ENCODE data around the gene CCSAP. TPM values are rescaled to one million over a fixed set of nuclear protein-coding genes. Genes with fewer than 3 reads are reported as not detected.

CCSAP gene
- total RNA-seq, 1 experiment from 2014 or later: 11.3 TPM

DNA sequence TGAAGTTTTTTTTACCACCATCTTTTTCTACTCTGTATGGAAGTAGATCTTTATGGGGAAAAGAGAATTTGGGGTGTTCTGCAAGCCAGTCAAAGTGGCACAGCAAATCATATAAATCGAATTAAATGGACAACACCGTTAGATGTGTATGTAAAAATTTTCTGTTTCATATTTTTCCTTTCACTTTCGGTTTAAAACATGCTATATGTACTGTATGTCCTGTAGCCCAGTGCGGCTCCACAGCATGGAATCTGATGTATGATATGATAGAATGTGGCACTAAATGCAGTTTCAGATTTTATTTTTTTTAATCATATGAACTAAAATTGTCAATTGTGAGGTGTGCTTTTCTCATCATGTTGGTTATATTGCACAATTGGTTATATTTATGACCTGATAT lies 39.0 kb downstream of the CCSAP start:
- no peaks in the 10 kb centered on the region for H3K27me3 Mint-ChIP-seq (ENCODE audit: insufficient read depth, unreplicated experiment)
- H3K4me3 Mint-ChIP-seq (ENCODE audit: unreplicated experiment): no peak overlapping the region
- H3K9me3 Mint-ChIP-seq (ENCODE audit: unreplicated experiment): no peaks in the 10 kb centered on the region
- H3K27ac Mint-ChIP-seq (ENCODE audit: low read depth, unreplicated experiment): no peak overlapping the region
- peaks cover 6% of the 10 kb centered on the region for H3K4me1 Mint-ChIP-seq (ENCODE audit: insufficient read depth, unreplicated experiment)
- TF ChIP-seq, protein P1, sequence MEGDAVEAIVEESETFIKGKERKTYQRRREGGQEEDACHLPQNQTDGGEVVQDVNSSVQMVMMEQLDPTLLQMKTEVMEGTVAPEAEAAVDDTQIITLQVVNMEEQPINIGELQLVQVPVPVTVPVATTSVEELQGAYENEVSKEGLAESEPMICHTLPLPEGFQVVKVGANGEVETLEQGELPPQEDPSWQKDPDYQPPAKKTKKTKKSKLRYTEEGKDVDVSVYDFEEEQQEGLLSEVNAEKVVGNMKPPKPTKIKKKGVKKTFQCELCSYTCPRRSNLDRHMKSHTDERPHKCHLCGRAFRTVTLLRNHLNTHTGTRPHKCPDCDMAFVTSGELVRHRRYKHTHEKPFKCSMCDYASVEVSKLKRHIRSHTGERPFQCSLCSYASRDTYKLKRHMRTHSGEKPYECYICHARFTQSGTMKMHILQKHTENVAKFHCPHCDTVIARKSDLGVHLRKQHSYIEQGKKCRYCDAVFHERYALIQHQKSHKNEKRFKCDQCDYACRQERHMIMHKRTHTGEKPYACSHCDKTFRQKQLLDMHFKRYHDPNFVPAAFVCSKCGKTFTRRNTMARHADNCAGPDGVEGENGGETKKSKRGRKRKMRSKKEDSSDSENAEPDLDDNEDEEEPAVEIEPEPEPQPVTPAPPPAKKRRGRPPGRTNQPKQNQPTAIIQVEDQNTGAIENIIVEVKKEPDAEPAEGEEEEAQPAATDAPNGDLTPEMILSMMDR (IDR thresholded peaks at IDR 0.05; ENCODE audit: unreplicated experiment): no peak
- intact Hi-C loops (cut with micrococcal nuclease): no loop called here
- POLR2A ChIA-PET: interaction anchor here (1.6 to 2.1 kb wide), 2 partner anchors 11 to 148 kb away, joined by 4 to 8 read pairs; no protein-coding TSS in a partner anchor
- DNase-seq (ENCODE audit: unreplicated experiment): no peak
- peaks cover 67% of the 10 kb centered on the region for H3K36me3 Mint-ChIP-seq (ENCODE audit: insufficient read depth, unreplicated experiment)
- CTCF ChIA-PET: no interaction called here
- BruUV-seq (replicated peaks): TSS peak; percentile 53

DNA sequence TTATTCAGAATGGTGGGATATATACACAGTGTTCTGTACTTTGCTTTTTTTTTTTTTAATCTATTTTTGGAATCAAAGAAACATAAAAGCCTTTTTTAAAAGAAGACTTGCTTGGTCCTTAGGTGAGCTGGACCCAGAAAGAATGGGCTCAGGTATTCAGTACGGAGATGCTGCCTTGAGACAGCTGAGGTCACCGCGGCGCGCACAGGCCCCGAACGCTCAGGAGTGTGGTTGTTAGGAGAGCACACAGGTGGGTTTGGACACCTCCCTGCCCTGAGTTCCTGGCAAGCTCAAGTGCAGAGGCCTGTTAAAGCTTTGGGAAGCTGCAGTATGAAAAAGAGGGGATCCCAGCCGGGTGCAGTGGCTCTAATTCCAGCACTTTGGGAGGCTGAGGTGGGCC lies 40.1 kb downstream of the CCSAP start:
- no peak for DNase-seq (ENCODE audit: unreplicated experiment)
- H3K9me3 Mint-ChIP-seq (ENCODE audit: unreplicated experiment): no peaks in the 10 kb centered on the region
- ChIA-PET POLR2A (interaction anchor here (0.6 to 2.1 kb wide), 3 partner anchors 12 to 229 kb away, joined by 3 to 8 read pairs (median 3); no protein-coding TSS in a partner anchor), CTCF (interaction anchor here (1.1 kb wide), 1 partner anchor 29 kb away, joined by 3 read pairs; no protein-coding TSS in a partner anchor)
- no peaks in the 10 kb centered on the region for H3K27me3 Mint-ChIP-seq (ENCODE audit: insufficient read depth, unreplicated experiment)
- no TSS peak for BruUV-seq (replicated peaks)
- TF ChIP-seq, protein P1 (IDR thresholded peaks at IDR 0.05; ENCODE audit: unreplicated experiment): no peak
- H3K4me3 Mint-ChIP-seq (ENCODE audit: unreplicated experiment): no peak overlapping the region
- H3K36me3 Mint-ChIP-seq (ENCODE audit: insufficient read depth, unreplicated experiment): peaks cover 65% of the 10 kb centered on the region
- intact Hi-C loops (cut with micrococcal nuclease): no loop called here
- H3K4me1 Mint-ChIP-seq (ENCODE audit: insufficient read depth, unreplicated experiment): peaks cover 6% of the 10 kb centered on the region
- no peak overlapping the region for H3K27ac Mint-ChIP-seq (ENCODE audit: low read depth, unreplicated experiment)

DNA sequence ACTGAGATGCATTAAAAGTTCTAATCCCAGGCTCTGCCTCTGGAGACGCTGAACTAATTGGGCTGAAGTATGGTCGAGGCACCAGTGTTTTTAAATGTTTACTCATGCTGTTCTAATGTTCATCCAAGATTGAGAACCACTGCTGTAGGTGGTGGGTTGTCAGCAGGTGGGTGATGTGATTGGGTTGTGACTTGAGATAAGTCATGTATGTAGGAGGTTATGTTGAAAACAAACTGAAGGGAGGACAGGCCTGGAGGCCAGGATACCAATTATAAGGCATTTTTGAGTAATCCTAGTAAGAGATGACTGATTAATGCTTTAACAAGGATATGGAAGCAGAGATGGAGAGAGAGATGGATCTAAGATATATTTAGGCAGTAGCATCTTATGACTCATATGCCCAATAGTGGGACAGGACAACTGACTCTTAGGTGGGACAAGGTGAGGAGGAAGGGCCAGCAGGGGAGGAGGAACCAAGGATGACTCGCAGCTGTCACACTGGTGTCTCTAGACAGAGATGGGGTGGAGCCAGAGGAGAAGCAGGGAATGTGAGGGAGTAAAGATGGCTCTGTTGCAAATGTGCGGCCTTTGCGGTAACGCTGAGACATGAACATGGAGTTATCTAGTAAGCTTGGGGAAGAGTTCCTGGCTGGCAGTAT lies 42.6 kb downstream of the CCSAP start:
- Mint-ChIP-seq H3K36me3 (ENCODE audit: insufficient read depth, unreplicated experiment) (peaks cover 45% of the 10 kb centered on the region), H3K4me1 (ENCODE audit: insufficient read depth, unreplicated experiment) (peaks cover 6% of the 10 kb centered on the region), H3K4me3 (ENCODE audit: unreplicated experiment) (no peak overlapping the region), H3K27ac (ENCODE audit: low read depth, unreplicated experiment) (peak overlapping the region; percentile 0), H3K9me3 (ENCODE audit: unreplicated experiment) (no peaks in the 10 kb centered on the region), H3K27me3 (ENCODE audit: insufficient read depth, unreplicated experiment) (no peaks in the 10 kb centered on the region)
- intact Hi-C loops (cut with micrococcal nuclease): no loop called here
- ChIA-PET POLR2A (interaction anchor here (1.3 to 3.5 kb wide), 3 partner anchors 10 to 32 kb away, joined by 3 to 14 read pairs (median 4); no protein-coding TSS in a partner anchor), CTCF (interaction anchor here (0.6 to 1.4 kb wide), 4 partner anchors 42 to 206 kb away, joined by 3 to 4 read pairs (median 4); no protein-coding TSS in a partner anchor)
- no TSS peak for BruUV-seq (replicated peaks)
- TF ChIP-seq, protein P1 (IDR thresholded peaks at IDR 0.05; ENCODE audit: unreplicated experiment): no peak
- peak; percentile 23 for DNase-seq (ENCODE audit: unreplicated experiment)

DNA sequence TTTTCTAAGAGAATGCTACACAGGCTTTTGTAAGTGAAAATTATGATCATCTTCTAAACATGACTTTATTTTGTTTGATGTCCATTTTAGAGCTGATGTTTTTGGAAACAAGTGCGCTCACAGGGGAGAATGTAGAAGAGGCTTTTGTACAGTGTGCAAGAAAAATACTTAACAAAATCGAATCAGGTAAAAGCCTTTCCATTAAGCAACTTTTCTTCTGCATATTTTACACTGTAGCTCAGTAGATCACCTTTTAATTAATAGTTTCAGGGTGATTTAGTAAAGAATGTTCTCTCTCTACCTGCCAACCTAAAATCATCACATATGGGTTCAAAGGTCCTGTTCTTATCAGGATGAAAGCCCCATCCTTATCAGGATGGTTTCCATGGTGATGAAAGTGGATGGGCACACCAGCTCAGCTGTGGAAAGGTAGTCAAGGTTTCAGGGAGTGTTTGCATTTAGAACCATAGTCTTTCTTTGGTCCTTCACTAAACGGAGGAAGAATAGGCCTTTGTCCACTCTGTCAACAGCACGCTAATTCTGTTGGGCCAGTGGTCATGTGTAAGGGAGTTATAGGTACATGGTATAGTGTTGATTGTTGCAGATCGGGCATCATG lies 43.9 kb downstream of the CCSAP start:
- TF ChIP-seq, protein P1 (IDR thresholded peaks at IDR 0.05; ENCODE audit: unreplicated experiment): no peak
- H3K27ac Mint-ChIP-seq (ENCODE audit: low read depth, unreplicated experiment): no peak overlapping the region
- intact Hi-C loops (cut with micrococcal nuclease): no loop called here
- no peaks in the 10 kb centered on the region for H3K27me3 Mint-ChIP-seq (ENCODE audit: insufficient read depth, unreplicated experiment)
- BruUV-seq (replicated peaks): no TSS peak
- peaks cover 10% of the 10 kb centered on the region for H3K4me1 Mint-ChIP-seq (ENCODE audit: insufficient read depth, unreplicated experiment)
- no peak for DNase-seq (ENCODE audit: unreplicated experiment)
- ChIA-PET POLR2A (interaction anchor here (0.6 to 3.5 kb wide), 7 partner anchors 9 to 68 kb away, joined by 3 to 14 read pairs (median 4); no protein-coding TSS in a partner anchor), CTCF (interaction anchor here (0.6 to 1.4 kb wide), 3 partner anchors 21 to 183 kb away, joined by 3 to 6 read pairs (median 4); no protein-coding TSS in a partner anchor)
- H3K36me3 Mint-ChIP-seq (ENCODE audit: insufficient read depth, unreplicated experiment): peaks cover 41% of the 10 kb centered on the region
- no peak overlapping the region for H3K4me3 Mint-ChIP-seq (ENCODE audit: unreplicated experiment)
- no peaks in the 10 kb centered on the region for H3K9me3 Mint-ChIP-seq (ENCODE audit: unreplicated experiment)

Data from MCF 10A (cell line).